Vagina (tissue), 2 donors: ENCODE results near the gene PRODH2. TPM values are rescaled to one million over a fixed set of nuclear protein-coding genes. Genes with fewer than 3 reads are reported as not detected.

Source experiments
- DNase-seq, 2 donors: peaks; one replicate each; pipeline ENCODE4 v3.0.0-alpha.2; 2017; ENCODE audit errors: extremely low spot score in 2 of 2
- H3K27ac ChIP-seq: fragments of 200-600 bp; sonication (generic); one replicate; pipeline ENCODE4 v1.5.1; 2019
- H3K27me3 ChIP-seq: fragments of 200-600 bp; sonication (generic); one replicate; pipeline ENCODE4 v1.5.1; 2019
- H3K36me3 ChIP-seq, 2 donors: fragments of 200-600 bp; sonication (generic); one replicate each; pipeline ENCODE4 v1.5.1; 2017 to 2019
- H3K4me1 ChIP-seq: fragments of 200-600 bp; sonication (generic); one replicate; pipeline ENCODE4 v1.5.1; 2019
- H3K4me3 ChIP-seq, 2 donors: fragments of 200-600 bp; sonication (generic); 1 replicate in 1 of 2; 2 replicates in 1 of 2; pipeline ENCODE4 v1.5.1; 2016 to 2019
- H3K9me3 ChIP-seq: fragments of 200-600 bp; sonication (generic); one replicate; pipeline ENCODE4 v1.5.1; 2019
- POLR2A ChIP-seq, 2 donors: fragments of 450-650 bp; IDR thresholded peaks; one replicate each; pipeline ENCODE4 v1.6.1; 2017; ENCODE audit warnings: antibody characterized with exemption in 2 of 2, mild to moderate bottlenecking in 2 of 2, moderate library complexity in 2 of 2
- POLR2AphosphoS5 ChIP-seq, 2 donors: sonication (generic); formaldehyde crosslinking; IDR thresholded peaks; one replicate each; pipeline ENCODE4 v1.9.0; 2017; ENCODE audit warnings: antibody characterized with exemption in 2 of 2, mild to moderate bottlenecking in 2 of 2, low read depth in 1 of 2; ENCODE audit not compliant: insufficient read depth in 1 of 2
- intact Hi-C: fragments of 100-400 bp; cut with DNase I; formaldehyde crosslinking; loops from one replicate; pipeline ENCODE4 v1.15.1; 2023
- total RNA-seq: library from RNA; depleted of rRNA; stranded (reverse); fragments of >200 nt; gene quantifications from one replicate; pipeline ENCODE4 v1.2.3, GENCODE V29; 2016
- TF ChIP-seq, protein P1 (sequence below), 3 experiments: fragments of 450-650 bp in 2 of 3; fragments of 200-600 bp in 1 of 3; sonication (generic) in 1 of 3; IDR thresholded peaks; one replicate each; pipeline ENCODE4 v1.5.1; 2017 to 2019; ENCODE audit warnings: antibody characterized with exemption in 3 of 3, mild to moderate bottlenecking in 2 of 3, moderate library complexity in 2 of 3

Gene PRODH2
- total RNA-seq, 1 donor from 2014 or later, result not detected

DNA sequence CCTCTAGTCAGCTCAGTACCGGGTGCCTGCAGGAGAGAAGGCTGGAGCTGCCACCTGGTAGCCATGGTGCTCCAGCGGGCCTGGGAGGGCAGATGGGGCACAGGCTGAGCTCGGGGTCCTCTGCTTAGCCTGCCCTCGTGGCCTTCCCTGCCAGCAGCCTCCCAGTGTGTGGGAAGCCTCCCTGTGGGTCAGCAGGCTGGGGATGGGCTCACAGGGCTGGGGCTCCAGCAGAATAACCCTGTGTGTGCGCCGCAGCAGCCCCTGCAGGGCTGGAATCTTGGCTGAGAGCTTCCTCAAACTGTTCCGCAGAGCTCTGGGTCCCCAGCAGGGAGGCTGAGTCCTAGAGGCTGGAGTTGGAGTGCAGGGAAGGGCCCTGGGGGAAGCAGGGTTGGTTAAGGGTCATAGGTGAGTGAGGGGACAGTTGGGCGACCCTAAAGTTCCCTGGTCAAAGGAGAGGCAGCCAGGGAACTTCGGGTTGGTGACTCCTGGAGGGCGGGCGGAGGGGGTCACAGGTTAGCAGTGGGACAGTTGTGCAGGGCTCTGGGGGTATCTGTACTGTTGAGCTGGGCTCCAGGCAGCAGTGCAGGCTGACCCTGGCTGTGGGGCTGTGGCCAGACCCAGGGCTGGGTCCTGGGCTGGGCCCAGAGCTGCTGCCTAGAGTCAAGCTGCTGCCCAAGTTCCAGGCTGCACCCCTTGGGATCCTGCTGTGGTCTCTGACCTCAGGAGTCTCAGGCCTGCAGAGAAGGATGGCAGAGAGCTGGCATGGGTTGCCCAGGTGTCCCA, 23.3 kb downstream of the PRODH2 start:
- DNase-seq, result no peak
- Histone ChIP-seq H3K4me1 (no peaks in the 10 kb centered on the region), H3K36me3 (no peaks in the 10 kb centered on the region), H3K27ac (no peak overlapping the region), H3K9me3 (no peaks in the 10 kb centered on the region), H3K27me3 (no peaks in the 10 kb centered on the region), H3K4me3 (no peak overlapping the region)
- TF ChIP-seq, protein P1, sequence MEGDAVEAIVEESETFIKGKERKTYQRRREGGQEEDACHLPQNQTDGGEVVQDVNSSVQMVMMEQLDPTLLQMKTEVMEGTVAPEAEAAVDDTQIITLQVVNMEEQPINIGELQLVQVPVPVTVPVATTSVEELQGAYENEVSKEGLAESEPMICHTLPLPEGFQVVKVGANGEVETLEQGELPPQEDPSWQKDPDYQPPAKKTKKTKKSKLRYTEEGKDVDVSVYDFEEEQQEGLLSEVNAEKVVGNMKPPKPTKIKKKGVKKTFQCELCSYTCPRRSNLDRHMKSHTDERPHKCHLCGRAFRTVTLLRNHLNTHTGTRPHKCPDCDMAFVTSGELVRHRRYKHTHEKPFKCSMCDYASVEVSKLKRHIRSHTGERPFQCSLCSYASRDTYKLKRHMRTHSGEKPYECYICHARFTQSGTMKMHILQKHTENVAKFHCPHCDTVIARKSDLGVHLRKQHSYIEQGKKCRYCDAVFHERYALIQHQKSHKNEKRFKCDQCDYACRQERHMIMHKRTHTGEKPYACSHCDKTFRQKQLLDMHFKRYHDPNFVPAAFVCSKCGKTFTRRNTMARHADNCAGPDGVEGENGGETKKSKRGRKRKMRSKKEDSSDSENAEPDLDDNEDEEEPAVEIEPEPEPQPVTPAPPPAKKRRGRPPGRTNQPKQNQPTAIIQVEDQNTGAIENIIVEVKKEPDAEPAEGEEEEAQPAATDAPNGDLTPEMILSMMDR (IDR thresholded peaks at IDR 0.05), result no peak
- TF ChIP-seq POLR2AphosphoS5 (IDR thresholded peaks at IDR 0.05; ENCODE audit: insufficient read depth in 1 of 2, low read depth in 1 of 2), result no peak
- TF ChIP-seq POLR2A (IDR thresholded peaks at IDR 0.05), result no peak
- intact Hi-C loops, result no loop called here

DNA sequence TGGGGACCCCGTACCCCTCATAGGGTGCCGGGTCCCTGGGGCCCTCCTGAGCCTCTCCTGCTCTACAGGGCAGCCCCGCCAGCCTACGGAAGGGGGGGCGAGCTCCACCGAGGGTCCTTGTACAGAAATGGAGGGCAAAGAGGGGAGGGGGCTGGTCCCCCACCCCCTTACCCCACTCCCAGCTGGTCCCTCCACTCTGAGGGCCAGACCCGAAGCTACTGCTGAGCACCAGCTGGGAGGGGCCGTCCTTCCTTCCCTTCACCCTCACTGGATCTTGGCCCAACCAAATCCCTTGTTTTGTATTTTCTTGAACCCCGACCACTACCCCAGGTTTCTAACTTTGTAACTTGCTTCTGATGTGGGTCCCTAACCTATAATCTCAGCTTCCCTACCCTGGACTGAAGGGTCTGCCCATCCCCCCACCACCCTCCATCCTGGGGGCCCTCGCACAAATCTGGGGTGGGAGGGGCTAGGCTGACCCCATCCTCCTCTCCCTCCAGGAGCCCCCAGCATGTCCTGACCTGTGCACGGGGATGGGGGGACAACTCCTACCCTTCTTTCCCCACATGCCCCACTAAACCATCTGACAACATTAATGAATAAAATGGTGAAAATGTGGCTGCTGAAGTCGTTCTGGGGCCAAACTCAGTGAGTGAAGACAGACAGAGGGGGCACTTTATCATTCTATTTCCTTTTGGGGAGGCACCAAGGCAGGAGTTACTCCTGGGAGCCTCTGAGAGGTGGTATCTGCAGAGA, 24.3 kb downstream of the PRODH2 start:
- no peak for DNase-seq
- Histone ChIP-seq H3K4me1 (no peaks in the 10 kb centered on the region), H3K9me3 (no peaks in the 10 kb centered on the region), H3K4me3 (no peak overlapping the region), H3K36me3 (no peaks in the 10 kb centered on the region), H3K27me3 (no peaks in the 10 kb centered on the region), H3K27ac (no peak overlapping the region)
- intact Hi-C loops, result no loop called here
- no peak for TF ChIP-seq POLR2AphosphoS5 (IDR thresholded peaks at IDR 0.05; ENCODE audit: insufficient read depth in 1 of 2, low read depth in 1 of 2)
- TF ChIP-seq, protein P1 (IDR thresholded peaks at IDR 0.05), result no peak
- no peak for TF ChIP-seq POLR2A (IDR thresholded peaks at IDR 0.05)

DNA sequence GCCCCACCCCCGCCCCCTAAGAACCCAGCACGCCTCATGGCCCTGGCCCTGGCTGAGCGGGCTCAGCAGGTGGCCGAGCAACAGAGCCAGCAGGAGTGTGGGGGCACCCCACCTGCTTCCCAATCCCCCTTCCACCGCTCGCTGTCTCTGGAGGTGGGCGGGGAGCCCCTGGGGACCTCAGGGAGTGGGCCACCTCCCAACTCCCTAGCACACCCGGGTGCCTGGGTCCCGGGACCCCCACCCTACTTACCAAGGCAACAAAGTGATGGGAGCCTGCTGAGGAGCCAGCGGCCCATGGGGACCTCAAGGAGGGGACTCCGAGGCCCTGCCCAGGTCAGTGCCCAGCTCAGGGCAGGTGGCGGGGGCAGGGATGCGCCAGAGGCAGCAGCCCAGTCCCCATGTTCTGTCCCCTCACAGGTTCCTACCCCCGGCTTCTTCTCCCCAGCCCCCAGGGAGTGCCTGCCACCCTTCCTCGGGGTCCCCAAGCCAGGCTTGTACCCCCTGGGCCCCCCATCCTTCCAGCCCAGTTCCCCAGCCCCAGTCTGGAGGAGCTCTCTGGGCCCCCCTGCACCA, 25.3 kb downstream of the PRODH2 start:
- intact Hi-C loops, result no loop called here
- Histone ChIP-seq H3K27me3 (no peaks in the 10 kb centered on the region), H3K4me3 (no peak overlapping the region), H3K27ac (no peak overlapping the region), H3K4me1 (no peaks in the 10 kb centered on the region), H3K9me3 (no peaks in the 10 kb centered on the region), H3K36me3 (peaks cover 0 to 1% of the 10 kb centered on the region in 2 donors)
- TF ChIP-seq, protein P1 (IDR thresholded peaks at IDR 0.05), result no peak
- no peak for TF ChIP-seq POLR2AphosphoS5 (IDR thresholded peaks at IDR 0.05; ENCODE audit: insufficient read depth in 1 of 2, low read depth in 1 of 2)
- TF ChIP-seq POLR2A (IDR thresholded peaks at IDR 0.05), result no peak
- DNase-seq, result no peak

DNA sequence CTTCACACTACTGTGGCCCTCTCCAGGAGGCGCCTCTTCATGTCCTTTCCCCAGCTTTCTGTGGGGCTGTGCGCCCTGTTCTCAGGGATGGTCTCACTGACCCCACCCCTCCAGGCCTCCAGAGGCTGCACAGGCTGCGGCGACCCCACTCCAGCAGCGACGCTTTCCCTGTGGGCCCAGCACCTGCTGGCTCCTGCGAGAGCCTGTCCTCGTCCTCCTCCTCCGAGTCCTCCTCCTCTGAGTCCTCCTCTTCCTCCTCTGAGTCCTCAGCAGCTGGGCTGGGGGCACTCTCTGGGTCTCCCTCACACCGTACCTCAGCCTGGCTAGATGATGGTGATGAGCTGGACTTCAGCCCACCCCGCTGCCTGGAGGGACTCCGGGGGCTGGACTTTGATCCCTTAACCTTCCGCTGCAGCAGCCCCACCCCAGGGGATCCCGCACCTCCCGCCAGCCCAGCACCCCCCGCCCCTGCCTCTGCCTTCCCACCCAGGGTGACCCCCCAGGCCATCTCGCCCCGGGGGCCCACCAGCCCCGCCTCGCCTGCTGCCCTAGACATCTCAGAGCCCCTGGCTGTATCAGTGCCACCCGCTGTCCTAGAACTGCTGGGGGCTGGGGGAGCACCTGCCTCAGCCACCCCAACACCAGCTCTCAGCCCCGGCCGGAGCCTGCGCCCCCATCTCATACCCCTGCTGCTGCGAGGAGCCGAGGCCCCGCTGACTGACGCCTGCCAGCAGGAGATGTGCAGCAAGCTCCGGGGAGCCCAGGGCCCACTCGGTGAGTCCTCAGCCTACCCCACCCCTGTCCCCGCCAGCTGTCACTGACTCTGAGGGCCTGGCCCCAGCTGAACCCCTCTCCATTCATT, 26.1 kb downstream of the PRODH2 start:
- no peaks in the 10 kb centered on the region for H3K27me3 ChIP-seq
- intact Hi-C loops, result no loop called here
- no peaks in the 10 kb centered on the region for H3K9me3 ChIP-seq
- H3K36me3 ChIP-seq, result peaks cover 0 to 4% of the 10 kb centered on the region in 2 donors
- H3K27ac ChIP-seq, result no peak overlapping the region
- TF ChIP-seq, protein P1 (IDR thresholded peaks at IDR 0.05), result no peak
- TF ChIP-seq POLR2A (IDR thresholded peaks at IDR 0.05) (no peak), POLR2AphosphoS5 (IDR thresholded peaks at IDR 0.05; ENCODE audit: insufficient read depth in 1 of 2, low read depth in 1 of 2) (no peak)
- H3K4me3 ChIP-seq, result no peak overlapping the region
- no peak for DNase-seq
- no peaks in the 10 kb centered on the region for H3K4me1 ChIP-seq
